ENCODE data around the gene TSNAX. TPM values are rescaled to one million over a fixed set of nuclear protein-coding genes. Genes with fewer than 3 reads are reported as not detected.

The TSNAX gene
- total and polyA plus RNA-seq, 9 of the 15 experiments (the other 6 are each of a cell fraction or from before 2014, with no cell fraction given) = 33.8 to 102 (median 61.2) TPM

- CTCF ChIA-PET (ENCODE audit: low intra/inter-chr PET ratio) = interaction anchor here (1.7 to 3.0 kb wide), 2 partner anchors 245 to 248 kb away, joined by 3 to 34 read pairs; no protein-coding TSS in a partner anchor
- no peak overlapping the region for H3K4me3 ChIP-seq
- DNase-seq (ENCODE audit: extremely low read depth in 1 of 4, low spot score in 3 of 4) = no peak
- TF ChIP-seq LCOR (CRISPR knock-in tag; IDR thresholded peaks at IDR 0.05) (no peak), TCFL5 (CRISPR knock-in tag; conservative IDR thresholded peaks at IDR 0.05) (no peak), XRCC5 (IDR thresholded peaks at IDR 0.05; ENCODE audit: low read depth, low read length) (no peak), SMARCB1 (IDR thresholded peaks at IDR 0.05; ENCODE audit: insufficient read length, low read depth) (no peak)
- TF ChIP-seq, protein P1, sequence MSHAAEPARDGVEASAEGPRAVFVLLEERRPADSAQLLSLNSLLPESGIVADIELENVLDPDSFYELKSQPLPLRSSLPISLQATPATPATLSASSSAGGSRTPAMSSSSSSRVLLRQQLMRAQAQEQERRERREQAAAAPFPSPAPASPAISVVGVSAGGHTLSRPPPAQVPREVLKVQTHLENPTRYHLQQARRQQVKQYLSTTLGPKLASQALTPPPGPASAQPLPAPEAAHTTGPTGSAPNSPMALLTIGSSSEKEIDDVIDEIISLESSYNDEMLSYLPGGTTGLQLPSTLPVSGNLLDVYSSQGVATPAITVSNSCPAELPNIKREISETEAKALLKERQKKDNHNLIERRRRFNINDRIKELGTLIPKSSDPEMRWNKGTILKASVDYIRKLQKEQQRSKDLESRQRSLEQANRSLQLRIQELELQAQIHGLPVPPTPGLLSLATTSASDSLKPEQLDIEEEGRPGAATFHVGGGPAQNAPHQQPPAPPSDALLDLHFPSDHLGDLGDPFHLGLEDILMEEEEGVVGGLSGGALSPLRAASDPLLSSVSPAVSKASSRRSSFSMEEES (CRISPR knock-in tag; IDR thresholded peaks at IDR 0.05) = no peak
- no peaks in the 10 kb centered on the region for H4K20me1 ChIP-seq (replicated peaks; ENCODE audit: control insufficient read depth, insufficient read depth, low read length)
- in situ Hi-C loops (cut with MboI) (loop anchor here (5.0 to 10.0 kb wide), 2 partner anchors 240 to 798 kb away; no protein-coding TSS in a partner anchor), intact Hi-C loops (cut with micrococcal nuclease) (loop anchor here (5.0 to 10.0 kb wide), 4 partner anchors 180 to 805 kb away; partner anchors contain the start of gene EGLN1)
- no peaks in the 10 kb centered on the region for H3K36me3 ChIP-seq (ENCODE audit: control insufficient read depth, insufficient read depth, low read length)
- no peaks in the 10 kb centered on the region for H3K79me2 ChIP-seq (ENCODE audit: control insufficient read depth, insufficient read depth, low read length)
- POLR2A ChIA-PET = interaction anchor here (1.8 kb wide), 1 partner anchor 11 kb away, joined by 5 read pairs; no protein-coding TSS in a partner anchor
- ATAC-seq = no peak
- 78% methylated on average over 4 of the region's 4 CpGs for WGBS (ENCODE audit: insufficient coverage, low coverage, missing lambda C conversion rate)
- H3K4me2 ChIP-seq (ENCODE audit: insufficient read depth, low read length) = no peak overlapping the region
- no peaks in the 10 kb centered on the region for H3K9me3 ChIP-seq (replicated peaks; ENCODE audit: control insufficient read depth, insufficient read depth, low read depth, low read length)
- H3K4me1 ChIP-seq (replicated peaks in 1 of 2; ENCODE audit: control insufficient read depth in 2 of 2, insufficient read depth in 2 of 2, low read length in 2 of 2) = peaks cover 0 to 5% of the 10 kb centered on the region in 2 experiments; a peak in 2 of 5 replicates
- H2AFZ ChIP-seq (ENCODE audit: low read depth, low read length) = no peak overlapping the region
- no TSS peak for BruUV-seq (replicated peaks)
- peaks cover 3 to 10% of the 10 kb centered on the region in 2 experiments; a peak in 3 of 5 replicates for H3K27me3 ChIP-seq (ENCODE audit: control insufficient read depth in 2 of 2, insufficient read depth in 2 of 2, low read length in 2 of 2)
- H3K9ac ChIP-seq (ENCODE audit: insufficient read depth in 1 of 2, low read depth in 2 of 2, low read length in 2 of 2) = no peak overlapping the region
- no peak for FAIRE-seq
- no peaks in the 10 kb centered on the region for H3K9me1 ChIP-seq (ENCODE audit: control insufficient read depth, insufficient read depth, low read length)
- H3K27ac ChIP-seq (ENCODE audit: extremely low read depth, low read depth, low read length) = no peak overlapping the region
Observed at GRCh38 chr1:231602673-231602984, 74.2 kb downstream of the TSNAX start.
